ENCODE measurements around the gene EIF4G1. TPM values are rescaled to one million over a fixed set of nuclear protein-coding genes. Genes with fewer than 3 reads are reported as not detected.

Gene EIF4G1
- total and polyA plus RNA-seq, 2 of the 4 experiments (the other 2 are of a cell fraction) = 225 to 274 TPM

DNA sequence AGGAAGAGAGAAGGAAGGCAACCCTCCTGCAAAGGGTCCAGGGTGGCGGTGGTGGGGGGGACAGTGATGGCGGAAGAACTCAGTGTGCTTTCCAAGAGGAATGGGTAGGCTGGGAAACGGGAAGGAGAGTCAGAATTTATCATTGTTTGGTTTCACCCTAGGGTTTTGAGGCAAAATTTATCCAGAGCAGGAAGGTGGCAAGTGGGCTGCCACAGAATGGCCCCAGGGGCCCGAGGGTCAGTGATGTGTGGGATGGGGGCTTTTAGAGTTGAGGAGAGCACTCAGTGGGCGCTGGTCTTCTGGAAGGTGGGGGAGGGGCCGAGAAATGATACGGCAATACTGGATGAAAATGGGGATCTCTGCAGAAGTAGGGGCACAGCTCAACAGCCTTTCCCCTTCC, 23.6 kb downstream of the EIF4G1 start:
- Histone ChIP-seq H3K23ac (ENCODE audit: low read depth, low read length) (peak overlapping the region; percentile 68; the same call in 1 of the 2 replicates), H2BK15ac (ENCODE audit: low read depth, low read length) (no peak overlapping the region), H4K20me1 (ENCODE audit: insufficient read depth, low read length) (peaks cover 45% of the 10 kb centered on the region), H2BK120ac (ENCODE audit: low read depth, low read length) (no peak overlapping the region; the same call in 1 of the 2 replicates), H3K9me1 (ENCODE audit: insufficient read depth, low read length) (peaks cover 23% of the 10 kb centered on the region), H3K4ac (ENCODE audit: low read depth, low read length) (peak overlapping the region; percentile 62; the same call in 1 of the 2 replicates), H4K5ac (ENCODE audit: low read depth, low read length) (no peak overlapping the region), H2AFZ (replicated peaks; ENCODE audit: low read length, poor library complexity) (peak overlapping the region; percentile 82), H3K9me3 (ENCODE audit: control insufficient read depth, insufficient read depth, low read length) (no peaks in the 10 kb centered on the region), H3K18ac (ENCODE audit: low read depth, low read length) (no peak overlapping the region), H3K4me3 (ENCODE audit: insufficient read depth, low read depth, low read length) (no peak overlapping the region), H3K36me3 (ENCODE audit: control insufficient read depth, insufficient read depth, low read length) (peaks cover 32% of the 10 kb centered on the region), H4K8ac (ENCODE audit: low read depth in 2 of 2, low read length in 2 of 2) (peak overlapping the region in 1 of 2 experiments; percentile 48; a peak in 1 of 4 replicates), H3K79me1 (ENCODE audit: low read depth in 1 of 2, low read length in 2 of 2) (peaks cover 23 to 87% of the 10 kb centered on the region in 2 experiments), H2BK20ac (ENCODE audit: low read depth, low read length) (0 out of 2 replicates have a peak overlapping the region, but pooled peaks have one; percentile 22), H2AK9ac (replicated peaks; ENCODE audit: low read depth, low read length, poor library complexity) (peak overlapping the region; percentile 81), H3K27ac (ENCODE audit: insufficient read depth, low read length) (peak overlapping the region; percentile 24), H3K14ac (replicated peaks; ENCODE audit: low read depth, low read length) (peak overlapping the region; percentile 19; the same call in 1 of the 2 replicates), H2BK5ac (ENCODE audit: low read depth, low read length, poor library complexity, severe bottlenecking) (peak overlapping the region; percentile 27), H2AK5ac (ENCODE audit: low read depth, low read length) (peak overlapping the region; percentile 84), H3K56ac (ENCODE audit: extremely low read depth, insufficient read depth, low read length) (no peak overlapping the region), H3K27me3 (ENCODE audit: control insufficient read depth, insufficient read depth, low read length) (no peaks in the 10 kb centered on the region), H4K91ac (ENCODE audit: insufficient read depth, low read depth, low read length) (no peak overlapping the region), H3K9ac (ENCODE audit: low read depth, low read length) (no peak overlapping the region; the same call in 1 of the 2 replicates), H3K4me1 (ENCODE audit: control insufficient read depth, insufficient read depth, low read length) (peaks cover 33% of the 10 kb centered on the region), H3K4me2 (ENCODE audit: low read depth, low read length) (peak overlapping the region; percentile 29)
- intact Hi-C loops (cut with micrococcal nuclease) = no loop called here
- DNase-seq = no peak
- WGBS, 2 experiments (ENCODE audit: extremely low coverage in 2 of 2, insufficient read length in 1 of 2) = 100% methylated on average over 2 of the region's 7 CpGs; no CpG with 5 or more reads in 1 of the 2 experiments
- ChIA-PET POLR2A (ENCODE audit: unreplicated experiment) (interaction anchor here (2.2 kb wide), 1 partner anchor 23 kb away, joined by 5 read pairs; no protein-coding TSS in a partner anchor), CTCF (no interaction called here)
- ATAC-seq (ENCODE audit: low read depth) = no peak
- dilution Hi-C loops (cut with HindIII; ENCODE audit: low sequenced_read_pairs, unreplicated experiment) = no loop called here
- no TSS peak for BruUV-seq (replicated peaks)
- TF ChIP-seq, protein P1, sequence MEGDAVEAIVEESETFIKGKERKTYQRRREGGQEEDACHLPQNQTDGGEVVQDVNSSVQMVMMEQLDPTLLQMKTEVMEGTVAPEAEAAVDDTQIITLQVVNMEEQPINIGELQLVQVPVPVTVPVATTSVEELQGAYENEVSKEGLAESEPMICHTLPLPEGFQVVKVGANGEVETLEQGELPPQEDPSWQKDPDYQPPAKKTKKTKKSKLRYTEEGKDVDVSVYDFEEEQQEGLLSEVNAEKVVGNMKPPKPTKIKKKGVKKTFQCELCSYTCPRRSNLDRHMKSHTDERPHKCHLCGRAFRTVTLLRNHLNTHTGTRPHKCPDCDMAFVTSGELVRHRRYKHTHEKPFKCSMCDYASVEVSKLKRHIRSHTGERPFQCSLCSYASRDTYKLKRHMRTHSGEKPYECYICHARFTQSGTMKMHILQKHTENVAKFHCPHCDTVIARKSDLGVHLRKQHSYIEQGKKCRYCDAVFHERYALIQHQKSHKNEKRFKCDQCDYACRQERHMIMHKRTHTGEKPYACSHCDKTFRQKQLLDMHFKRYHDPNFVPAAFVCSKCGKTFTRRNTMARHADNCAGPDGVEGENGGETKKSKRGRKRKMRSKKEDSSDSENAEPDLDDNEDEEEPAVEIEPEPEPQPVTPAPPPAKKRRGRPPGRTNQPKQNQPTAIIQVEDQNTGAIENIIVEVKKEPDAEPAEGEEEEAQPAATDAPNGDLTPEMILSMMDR (conservative IDR thresholded peaks at IDR 0.05; ENCODE audit: low read depth, low read length) = no peak
- TF ChIP-seq CHD1 (IDR thresholded peaks at IDR 0.05; ENCODE audit: low read depth, low read length) = no peak
- TF ChIP-seq RAD21 (IDR thresholded peaks at IDR 0.05; ENCODE audit: low read length) = no peak
- TF ChIP-seq POLR2A (IDR thresholded peaks at IDR 0.05; ENCODE audit: low read depth, low read length) = no peak
- in situ Hi-C loops (cut with MboI; ENCODE audit: low sequenced_read_pairs) = no loop called here

Measured in IMR-90 (cell line).